AG10803 (cell line): ENCODE data around the gene KIF18B.

Experiments
- DNase-seq: peaks from one replicate; pipeline ENCODE4 v3.0.0; 2010; ENCODE audit warnings: low read depth
- H3K4me3 ChIP-seq: 2 replicates; pipeline ENCODE4 v1.5.1; 2011; ENCODE audit warnings: mild to moderate bottlenecking, low read length, control low read depth
- CTCF ChIP-seq: conservative IDR thresholded peaks from 2 replicates; pipeline ENCODE4 v1.5.1; 2011; ENCODE audit warnings: mild to moderate bottlenecking, low read length, control low read depth, inconsistent platforms

The KIF18B gene

GRCh38 chr17:44916781-44917241, 30.8 kb downstream of the KIF18B start:
- TF ChIP-seq CTCF = 0 out of 2 replicates have a peak, but pooled peaks have one; percentile 20
- no peak overlapping the region for H3K4me3 ChIP-seq
- DNase-seq = peak; percentile 79

GRCh38 chr17:44915862-44916780, 31.5 kb downstream of the KIF18B start:
- no peak overlapping the region for H3K4me3 ChIP-seq
- TF ChIP-seq CTCF = no peak
- peak; percentile 55 for DNase-seq

GRCh38 chr17:44915321-44915726, 32.2 kb downstream of the KIF18B start, which contains the start of gene GFAP:
Gene GFAP (minus strand): TSS chr17:44915500. CDS start chr17:44915486, 14 bp downstream.
- no peak within 1 kb of the TSS for H3K4me3 ChIP-seq
- DNase-seq = no peak
- no peak for TF ChIP-seq CTCF

- no peak for TF ChIP-seq CTCF
- no peak for DNase-seq
- no peak overlapping the region for H3K4me3 ChIP-seq
Measured at GRCh38 chr17:44914698-44915271, 32.8 kb downstream of the KIF18B start.

GRCh38 chr17:44914148-44914547, 33.4 kb downstream of the KIF18B start:
- TF ChIP-seq CTCF = no peak
- no peak overlapping the region for H3K4me3 ChIP-seq
- DNase-seq = no peak

- H3K4me3 ChIP-seq = no peak overlapping the region
- TF ChIP-seq CTCF = no peak
- DNase-seq = no peak
Measured at GRCh38 chr17:44913676-44914075, 33.9 kb downstream of the KIF18B start.
